Measurements from ENCODE around the gene AMMECR1L.

GRCh38 chr2:127852388-127852787 is 33.4 kb downstream of the AMMECR1L start:
- TF ChIP-seq CTCF (IDR thresholded peaks at IDR 0.05 in 2 of 3, conservative IDR thresholded peaks at IDR 0.05 in 1 of 3; ENCODE audit: borderline replicate concordance in 1 of 3, insufficient read depth in 1 of 3, low read depth in 2 of 3, low read length in 2 of 3) (no peak), EZH2 (IDR thresholded peaks at IDR 0.05) (no peak), ATF3 (IDR thresholded peaks at IDR 0.05) (no peak), EZH2phosphoT487 (IDR thresholded peaks at IDR 0.05; ENCODE audit: borderline replicate concordance) (no peak), ELF1 (IDR thresholded peaks at IDR 0.05; ENCODE audit: borderline replicate concordance, low read depth) (no peak), YY1 (IDR thresholded peaks at IDR 0.05; ENCODE audit: extremely low read depth, insufficient replicate concordance, low read depth, low read length) (no peak)
- TF ChIP-seq, protein P1, sequence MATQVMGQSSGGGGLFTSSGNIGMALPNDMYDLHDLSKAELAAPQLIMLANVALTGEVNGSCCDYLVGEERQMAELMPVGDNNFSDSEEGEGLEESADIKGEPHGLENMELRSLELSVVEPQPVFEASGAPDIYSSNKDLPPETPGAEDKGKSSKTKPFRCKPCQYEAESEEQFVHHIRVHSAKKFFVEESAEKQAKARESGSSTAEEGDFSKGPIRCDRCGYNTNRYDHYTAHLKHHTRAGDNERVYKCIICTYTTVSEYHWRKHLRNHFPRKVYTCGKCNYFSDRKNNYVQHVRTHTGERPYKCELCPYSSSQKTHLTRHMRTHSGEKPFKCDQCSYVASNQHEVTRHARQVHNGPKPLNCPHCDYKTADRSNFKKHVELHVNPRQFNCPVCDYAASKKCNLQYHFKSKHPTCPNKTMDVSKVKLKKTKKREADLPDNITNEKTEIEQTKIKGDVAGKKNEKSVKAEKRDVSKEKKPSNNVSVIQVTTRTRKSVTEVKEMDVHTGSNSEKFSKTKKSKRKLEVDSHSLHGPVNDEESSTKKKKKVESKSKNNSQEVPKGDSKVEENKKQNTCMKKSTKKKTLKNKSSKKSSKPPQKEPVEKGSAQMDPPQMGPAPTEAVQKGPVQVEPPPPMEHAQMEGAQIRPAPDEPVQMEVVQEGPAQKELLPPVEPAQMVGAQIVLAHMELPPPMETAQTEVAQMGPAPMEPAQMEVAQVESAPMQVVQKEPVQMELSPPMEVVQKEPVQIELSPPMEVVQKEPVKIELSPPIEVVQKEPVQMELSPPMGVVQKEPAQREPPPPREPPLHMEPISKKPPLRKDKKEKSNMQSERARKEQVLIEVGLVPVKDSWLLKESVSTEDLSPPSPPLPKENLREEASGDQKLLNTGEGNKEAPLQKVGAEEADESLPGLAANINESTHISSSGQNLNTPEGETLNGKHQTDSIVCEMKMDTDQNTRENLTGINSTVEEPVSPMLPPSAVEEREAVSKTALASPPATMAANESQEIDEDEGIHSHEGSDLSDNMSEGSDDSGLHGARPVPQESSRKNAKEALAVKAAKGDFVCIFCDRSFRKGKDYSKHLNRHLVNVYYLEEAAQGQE (IDR thresholded peaks at IDR 0.05; ENCODE audit: low read depth): no peak

Measured in HCT116 (cell line).